Sigmoid colon (tissue), 7 donors: Measurements from ENCODE around the gene ACTG1. TPM values are rescaled to one million over a fixed set of nuclear protein-coding genes. Genes with fewer than 3 reads are reported as not detected.

Experiments used
- DNase-seq: peaks from one replicate; pipeline ENCODE4 v3.0.0-alpha.2; 2019
- H3K27ac ChIP-seq, 4 donors: fragments of 200-600 bp; sonication (generic); one replicate each; pipeline ENCODE4 v1.5.1; 2016 to 2019; ENCODE audit warnings: mild to moderate bottlenecking in 1 of 4
- H3K27me3 ChIP-seq, 3 donors: fragments of 200-600 bp; sonication (generic); one replicate each; pipeline ENCODE4 v1.5.1; 2019; ENCODE audit warnings: mild to moderate bottlenecking in 1 of 3
- H3K36me3 ChIP-seq, 4 donors: fragments of 200-600 bp; sonication (generic); one replicate each; pipeline ENCODE4 v1.5.1; 2016 to 2019
- H3K4me1 ChIP-seq, 4 donors: fragments of 200-600 bp; sonication (generic); one replicate each; pipeline ENCODE4 v1.5.1; 2017 to 2019
- H3K4me3 ChIP-seq, 4 donors: fragments of 200-600 bp; sonication (generic); one replicate each; pipeline ENCODE4 v1.5.1; 2017 to 2019; ENCODE audit warnings: mild to moderate bottlenecking in 2 of 4, moderate library complexity in 1 of 4
- H3K9me3 ChIP-seq, 4 donors: fragments of 200-600 bp in 3 of 4; sonication (generic) in 3 of 4; one replicate each; pipeline versions ENCODE4 v1.5.1 to v1.6.1; 2013 to 2019
- CTCF ChIP-seq, 4 experiments: fragments of 450-650 bp in 3 of 4; fragments of 200-600 bp in 1 of 4; IDR thresholded peaks; one replicate each; pipeline ENCODE4 v1.5.1; 2016 to 2019; ENCODE audit warnings: antibody characterized with exemption in 4 of 4, mild to moderate bottlenecking in 3 of 4, moderate library complexity in 2 of 4
- EP300 ChIP-seq, 4 donors: sonication (generic); formaldehyde crosslinking; IDR thresholded peaks; one replicate each; pipeline ENCODE4 v1.6.1; 2017; ENCODE audit warnings: antibody characterized with exemption in 4 of 4
- POLR2A ChIP-seq, 2 donors: fragments of 450-650 bp; IDR thresholded peaks; one replicate each; pipeline ENCODE4 v1.6.1; 2016; ENCODE audit warnings: antibody characterized with exemption in 2 of 2, mild to moderate bottlenecking in 2 of 2, moderate library complexity in 2 of 2
- POLR2AphosphoS5 ChIP-seq, 4 donors: sonication (generic); formaldehyde crosslinking; IDR thresholded peaks; one replicate each; pipeline ENCODE4 v1.6.1; 2017; ENCODE audit warnings: antibody characterized with exemption in 4 of 4
- WGBS, 2 donors: extraction: QIAGEN DNeasy Blood & Tissue Kit; methylation state at CpG; one replicate each; pipeline ENCODE4 v1.1.7; 2013; 5-methylcytosine and 5-hydroxymethylcytosine counted together
- intact Hi-C: fragments of 100-400 bp; cut with DNase I; formaldehyde crosslinking; loops from one replicate; pipeline ENCODE4 v1.15.1; 2023
- polyA plus RNA-seq, 3 donors: library from polyadenylated mRNA; stranded (reverse); fragments of 200-250 nt; gene quantifications; one replicate each; pipeline ENCODE4 v1.2.3, GENCODE V29; 2013
- total RNA-seq, 4 donors: library from RNA; depleted of rRNA; stranded (reverse); fragments of >200 nt; gene quantifications; one replicate each; pipeline ENCODE4 v1.1.0, GENCODE V29; 2016
- donor health status: healthy with polysubstance abuse.
- donor health status: Bipolar disorder and iron deficiency.
- donor health status: healthy.

Gene ACTG1
- total and polyA plus RNA-seq, 7 donors: 1,038 to 4,527 (median 2,003) TPM

- H3K27me3 ChIP-seq: no peaks in the 10 kb centered on the region
- no peak for DNase-seq
- H3K9me3 ChIP-seq: no peaks in the 10 kb centered on the region
- no peak for TF ChIP-seq POLR2AphosphoS5 (IDR thresholded peaks at IDR 0.05)
- no peak for TF ChIP-seq EP300 (IDR thresholded peaks at IDR 0.05)
- no peak for TF ChIP-seq CTCF (IDR thresholded peaks at IDR 0.05)
- no peak for TF ChIP-seq POLR2A (IDR thresholded peaks at IDR 0.05)
- intact Hi-C loops: no loop called here
- H3K27ac ChIP-seq: no peak overlapping the region
- H3K4me1 ChIP-seq: no peaks in the 10 kb centered on the region
- no peak overlapping the region for H3K4me3 ChIP-seq
- WGBS, 2 donors: 96 to 97% methylated on average over 32 of the region's 32 CpGs
- peaks cover 0 to 52% (median 7%) of the 10 kb centered on the region in 4 donors for H3K36me3 ChIP-seq
Measured at GRCh38 chr17:81463506-81463905, 49.1 kb downstream of the ACTG1 start.

GRCh38 chr17:81462506-81463125 lies 50.0 kb downstream of the ACTG1 start:
- intact Hi-C loops: no loop called here
- Histone ChIP-seq H3K9me3 (no peaks in the 10 kb centered on the region), H3K27me3 (no peaks in the 10 kb centered on the region), H3K27ac (no peak overlapping the region), H3K4me3 (no peak overlapping the region), H3K36me3 (peaks cover 0 to 57% (median 7%) of the 10 kb centered on the region in 4 donors), H3K4me1 (no peaks in the 10 kb centered on the region)
- no peak for DNase-seq
- no peak for TF ChIP-seq POLR2AphosphoS5 (IDR thresholded peaks at IDR 0.05)
- TF ChIP-seq CTCF (IDR thresholded peaks at IDR 0.05): no peak
- no peak for TF ChIP-seq EP300 (IDR thresholded peaks at IDR 0.05)
- TF ChIP-seq POLR2A (IDR thresholded peaks at IDR 0.05): no peak
- 96% methylated on average over 33 of the region's 33 CpGs for WGBS, 2 donors

GRCh38 chr17:81461607-81462500 lies 50.7 kb downstream of the ACTG1 start:
- no peaks in the 10 kb centered on the region for H3K4me1 ChIP-seq
- TF ChIP-seq CTCF (IDR thresholded peaks at IDR 0.05) (no peak), EP300 (IDR thresholded peaks at IDR 0.05) (no peak), POLR2AphosphoS5 (IDR thresholded peaks at IDR 0.05) (no peak), POLR2A (IDR thresholded peaks at IDR 0.05) (no peak)
- no peak overlapping the region for H3K27ac ChIP-seq
- H3K27me3 ChIP-seq: no peaks in the 10 kb centered on the region
- intact Hi-C loops: no loop called here
- peaks cover 0 to 57% (median 7%) of the 10 kb centered on the region in 4 donors for H3K36me3 ChIP-seq
- H3K9me3 ChIP-seq: no peaks in the 10 kb centered on the region
- WGBS, 2 donors: 91 to 94% methylated on average over 50 of the region's 50 CpGs
- H3K4me3 ChIP-seq: no peak overlapping the region
- DNase-seq: no peak

- 84 to 89% methylated on average over 43 of the region's 43 CpGs for WGBS, 2 donors
- intact Hi-C loops: no loop called here
- DNase-seq: no peak
- Histone ChIP-seq H3K36me3 (peaks cover 0 to 57% (median 7%) of the 10 kb centered on the region in 4 donors), H3K27ac (no peak overlapping the region), H3K27me3 (no peaks in the 10 kb centered on the region), H3K4me1 (no peaks in the 10 kb centered on the region), H3K9me3 (no peaks in the 10 kb centered on the region), H3K4me3 (no peak overlapping the region)
- TF ChIP-seq POLR2AphosphoS5 (IDR thresholded peaks at IDR 0.05) (no peak), POLR2A (IDR thresholded peaks at IDR 0.05) (no peak), EP300 (IDR thresholded peaks at IDR 0.05) (no peak), CTCF (IDR thresholded peaks at IDR 0.05) (no peak)
Measured at GRCh38 chr17:81460856-81461460, 51.6 kb downstream of the ACTG1 start.

Other genes starting within 250 kb of the ACTG1 start
- 10 to 100 TPM; 32.1 to 54.8 (median 42.3) TPM for gene SLC38A10, start 217.5 kb downstream of the ACTG1 start, total RNA-seq
- 10 to 100 TPM in 2 of 3 donors, 1 to 10 TPM in 1; 7.8 to 88.7 (median 14.1) TPM for gene SLC38A10, start 217.5 kb downstream of the ACTG1 start, polyA plus RNA-seq
- 10 to 100 TPM in 1 of 4 donors, 1 to 10 TPM in 3; 3.8 to 18.6 (median 7.2) TPM for gene BAHCC1, start 117.3 kb downstream of the ACTG1 start, total RNA-seq
- 10 to 100 TPM in 1 of 3 donors, 1 to 10 TPM in 2; 1.8 to 12.9 (median 3.0) TPM for gene BAHCC1, start 117.3 kb downstream of the ACTG1 start, polyA plus RNA-seq
- 1 to 10 TPM in 1 of 4 donors, under 1 TPM in 2, not detected in 1; 0.33 to 1.1 (median 0.95) TPM for gene FSCN2, start 15.6 kb upstream of the ACTG1 start, total RNA-seq
- gene FSCN2, start 15.6 kb upstream of the ACTG1 start, polyA plus RNA-seq: 1 to 10 TPM in 1 of 3 donors, not detected in 2; 2.3 TPM
- 10 to 100 TPM in 3 of 4 donors, 1 to 10 TPM in 1; 9.6 to 24.1 (median 14.6) TPM for gene FAAP100, start 39.6 kb upstream of the ACTG1 start, total RNA-seq
- 10 to 100 TPM in 2 of 3 donors, 1 to 10 TPM in 1; 6.6 to 27.2 (median 10.9) TPM for gene FAAP100, start 39.6 kb upstream of the ACTG1 start, polyA plus RNA-seq
- gene NPLOC4, start 124.3 kb upstream of the ACTG1 start, total RNA-seq: 10 to 100 TPM; 47.1 to 59.7 (median 52.6) TPM
- gene NPLOC4, start 124.3 kb upstream of the ACTG1 start, polyA plus RNA-seq: 10 to 100 TPM; 19.8 to 52.7 (median 34.9) TPM
- gene TSPAN10, start 124.4 kb upstream of the ACTG1 start, total RNA-seq: 1 to 10 TPM in 1 of 4 donors, under 1 TPM in 3; 0.36 to 1.7 (median 0.67) TPM
- gene TSPAN10, start 124.4 kb upstream of the ACTG1 start, polyA plus RNA-seq: under 1 TPM; 0.46 to 0.76 (median 0.60) TPM
- gene PDE6G, start 143.7 kb upstream of the ACTG1 start, total RNA-seq: 1 to 10 TPM in 1 of 4 donors, not detected in 3; 3.7 TPM
- gene PDE6G, start 143.7 kb upstream of the ACTG1 start, polyA plus RNA-seq: 1 to 10 TPM in 2 of 3 donors, not detected in 1; 2.3 to 4.4 TPM
- gene OXLD1, start 153.8 kb upstream of the ACTG1 start, total RNA-seq: 10 to 100 TPM; 14.4 to 36.2 (median 26.8) TPM
- 10 to 100 TPM; 40.8 to 57.5 (median 54.1) TPM for gene OXLD1, start 153.8 kb upstream of the ACTG1 start, polyA plus RNA-seq
- gene CCDC137, start 153.9 kb upstream of the ACTG1 start, total RNA-seq: 10 to 100 TPM in 1 of 4 donors, 1 to 10 TPM in 3; 5.5 to 10.7 (median 9.0) TPM
- gene CCDC137, start 153.9 kb upstream of the ACTG1 start, polyA plus RNA-seq: 10 to 100 TPM in 2 of 3 donors, 1 to 10 TPM in 1; 9.0 to 31.1 (median 13.4) TPM
- 10 to 100 TPM; 27.7 to 51.7 (median 47.7) TPM for gene ARL16, start 171.0 kb upstream of the ACTG1 start, total RNA-seq
- 10 to 100 TPM; 24.5 to 42.3 (median 36.6) TPM for gene ARL16, start 171.0 kb upstream of the ACTG1 start, polyA plus RNA-seq
- 100 to 1,000 TPM in 1 of 4 donors, 10 to 100 TPM in 3; 36.7 to 143 (median 42.5) TPM for gene HGS, start 171.2 kb upstream of the ACTG1 start, total RNA-seq
- gene HGS, start 171.2 kb upstream of the ACTG1 start, polyA plus RNA-seq: 100 to 1,000 TPM in 1 of 3 donors, 10 to 100 TPM in 2; 52.9 to 111 (median 87.7) TPM
- gene MRPL12, start 190.6 kb upstream of the ACTG1 start, total RNA-seq: 10 to 100 TPM; 31.0 to 56.4 (median 39.5) TPM
- 100 to 1,000 TPM; 204 to 258 (median 237) TPM for gene MRPL12, start 190.6 kb upstream of the ACTG1 start, polyA plus RNA-seq
- 1 to 10 TPM in 3 of 4 donors, under 1 TPM in 1; 0.99 to 7.1 (median 3.7) TPM for gene SLC25A10, start 199.5 kb upstream of the ACTG1 start, total RNA-seq
- 10 to 100 TPM; 59.5 to 63.2 (median 60.6) TPM for gene SLC25A10, start 199.5 kb upstream of the ACTG1 start, polyA plus RNA-seq